Stimulated activated CD8-positive, alpha-beta memory T cell treated with anti-CD3 and anti-CD28 coated beads, Interleukin-15, amount 100 ng/mL, for 1 hour (primary cell): ENCODE results near the gene LYSMD4.

Experiments
- DNase-seq: peaks from one replicate; pipeline ENCODE4 v3.0.0-alpha.2; 2020; ENCODE audit warnings: low read depth

The LYSMD4 gene

DNA sequence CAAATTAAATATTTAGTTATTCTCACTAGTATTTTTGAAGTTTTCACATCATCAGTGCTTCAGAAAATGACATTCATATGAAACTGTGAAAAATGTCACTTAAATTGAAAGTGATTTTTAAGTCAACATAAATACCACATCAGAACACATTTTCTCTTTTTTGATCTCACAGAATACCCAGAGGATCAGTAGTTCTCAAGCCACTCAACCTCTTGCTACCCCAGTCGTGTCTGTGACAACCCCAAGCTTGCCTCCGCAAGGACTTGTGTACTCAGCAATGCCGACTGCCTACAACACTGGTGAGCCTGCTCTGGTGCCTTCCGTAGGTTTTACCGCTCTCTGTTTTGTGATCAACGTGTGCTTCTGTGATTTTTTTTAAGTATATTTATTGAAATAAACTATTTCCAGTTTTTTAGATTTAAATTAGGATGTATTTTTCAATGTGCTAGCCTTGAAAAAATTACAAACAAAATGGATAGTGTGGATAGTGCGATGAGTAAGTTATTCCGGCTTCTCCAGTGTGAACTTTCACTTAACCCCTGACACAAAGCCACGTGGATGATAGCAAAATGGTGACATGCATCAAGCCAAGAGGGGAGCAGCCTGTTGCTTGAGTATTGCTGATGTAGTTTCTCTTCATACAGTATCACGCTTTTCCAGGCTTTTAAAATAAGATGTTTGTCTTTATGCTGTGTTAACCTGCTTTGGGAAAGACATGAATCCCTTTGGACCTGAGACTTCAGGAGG lies 26.5 kb downstream of the LYSMD4 start:
- DNase-seq, result no peak

DNA sequence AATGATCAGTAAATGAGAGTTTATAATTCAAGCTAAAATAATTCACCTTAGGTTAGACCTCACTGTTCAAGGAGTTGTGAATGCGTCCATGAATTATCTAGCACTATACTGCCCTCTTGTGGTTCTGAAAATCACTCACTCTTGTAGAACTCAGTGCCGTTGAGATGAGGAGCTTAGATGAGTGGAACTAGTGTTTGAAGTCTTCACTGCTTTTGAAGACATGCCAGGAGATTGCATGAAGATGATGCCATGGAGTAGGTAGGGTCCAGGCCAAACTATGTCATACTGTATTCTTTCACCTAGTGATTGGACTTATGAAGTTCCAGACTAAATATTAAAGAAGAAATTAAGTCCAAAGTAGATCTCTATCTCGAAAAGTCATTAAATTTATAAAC lies 28.8 kb downstream of the LYSMD4 start:
- no peak for DNase-seq

DNA sequence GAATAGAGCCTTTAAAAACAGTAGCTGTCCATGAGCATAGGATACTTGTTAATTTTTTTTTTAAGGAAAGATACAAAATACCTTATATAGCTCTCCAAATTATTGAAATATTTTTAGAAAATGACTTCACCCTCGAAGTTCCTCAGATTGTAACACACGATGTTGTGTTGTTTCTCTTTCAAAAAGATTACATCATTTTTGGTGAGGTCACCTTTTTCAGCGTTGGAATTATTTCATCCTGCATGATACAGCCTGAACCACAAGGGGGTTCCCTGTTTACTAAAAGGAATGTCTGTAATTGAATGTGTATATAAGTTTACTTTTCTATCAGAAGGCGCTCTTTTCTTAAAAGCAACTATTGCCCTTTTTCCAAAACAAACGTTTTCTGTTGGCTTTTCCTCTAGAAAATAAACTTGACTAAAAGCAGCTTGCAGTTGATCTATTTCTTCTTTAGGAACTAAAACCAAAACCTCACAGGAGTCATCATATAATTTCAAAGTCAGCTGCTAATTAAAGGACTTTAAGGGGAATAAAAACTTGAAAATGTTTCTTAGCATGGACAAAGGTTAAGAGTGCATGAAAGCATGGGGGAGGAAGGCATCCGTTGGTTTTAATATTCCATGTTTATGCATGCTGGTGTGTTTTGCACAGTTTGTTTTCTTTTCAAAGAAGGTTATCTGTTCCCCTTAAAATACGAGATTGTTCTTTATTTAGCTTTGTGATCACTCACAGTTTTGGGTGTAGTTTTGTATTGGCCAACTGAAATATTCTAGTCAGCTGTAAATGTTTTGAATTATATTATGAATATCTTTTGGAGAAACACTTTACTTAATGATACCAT lies 29.4 kb downstream of the LYSMD4 start:
- no peak for DNase-seq

DNA sequence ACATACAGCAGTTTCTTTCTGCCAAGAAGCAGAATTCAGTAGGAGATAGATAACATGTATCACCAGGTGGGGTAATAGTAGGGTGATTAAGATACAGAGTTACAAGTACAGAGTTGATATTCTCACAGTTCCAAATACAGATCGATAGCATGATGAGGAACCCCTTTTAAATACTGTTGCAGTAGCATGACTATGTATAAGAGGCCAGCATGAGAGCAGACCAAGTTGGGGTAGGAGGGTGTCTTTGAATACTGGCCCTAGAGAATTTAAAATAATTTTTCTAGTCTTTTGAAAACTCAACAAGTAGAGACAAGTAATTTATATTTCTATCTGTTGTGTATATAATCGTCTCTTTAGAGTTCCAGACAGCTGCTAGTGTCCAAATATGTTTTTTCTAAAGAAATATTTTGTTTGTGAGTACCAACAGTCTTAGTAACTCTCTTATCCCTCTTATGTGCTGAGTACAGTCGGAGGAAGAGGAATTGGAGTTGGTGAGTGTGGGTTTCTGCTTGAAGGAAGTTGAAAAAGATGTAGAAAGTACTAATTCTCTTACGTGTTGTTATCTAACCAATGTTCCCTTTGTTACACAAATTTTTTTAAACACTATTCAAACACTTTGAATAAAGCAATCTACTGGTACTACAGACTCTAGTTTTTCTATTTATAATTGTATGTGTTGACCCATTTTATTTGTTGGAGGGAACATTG lies 30.2 kb downstream of the LYSMD4 start:
- DNase-seq, result no peak

DNA sequence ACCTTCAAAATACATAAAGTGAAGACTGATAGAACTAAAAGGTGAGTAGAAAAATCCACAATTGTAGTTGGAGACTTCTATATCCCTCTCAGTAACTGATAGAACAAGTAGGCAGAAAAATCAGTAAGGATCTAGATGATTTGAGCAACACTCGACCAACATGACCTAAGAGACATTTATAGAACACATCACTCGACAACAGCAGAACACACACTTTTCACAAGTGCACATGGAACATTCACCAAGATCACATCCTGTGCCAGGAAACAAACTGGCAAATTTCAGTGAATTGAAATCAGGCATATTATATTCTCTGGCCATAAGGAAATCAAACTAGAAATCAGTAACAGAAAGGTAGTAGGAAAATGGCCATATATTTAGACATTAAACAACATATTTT lies 37.1 kb downstream of the LYSMD4 start:
- DNase-seq, result no peak

DNA sequence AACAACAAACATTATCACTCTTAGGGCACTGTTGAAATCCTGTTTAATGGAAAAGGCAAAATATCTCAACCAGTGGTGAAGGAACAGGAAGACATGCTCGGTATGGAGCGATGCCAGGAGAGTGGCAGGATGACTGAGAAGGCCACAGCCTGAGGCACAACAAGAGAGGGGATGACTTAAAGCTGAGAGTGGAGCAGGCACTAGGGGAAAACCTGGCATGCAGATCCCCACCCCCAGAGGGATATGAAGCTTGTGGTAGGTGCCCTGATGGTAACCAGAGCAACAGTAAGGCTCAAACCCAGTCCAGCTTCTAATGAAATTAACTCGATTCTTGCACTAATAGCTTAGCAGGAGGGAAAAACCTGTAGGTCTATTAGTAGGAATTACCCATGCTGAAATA lies 40.4 kb downstream of the LYSMD4 start:
- no peak for DNase-seq

DNA sequence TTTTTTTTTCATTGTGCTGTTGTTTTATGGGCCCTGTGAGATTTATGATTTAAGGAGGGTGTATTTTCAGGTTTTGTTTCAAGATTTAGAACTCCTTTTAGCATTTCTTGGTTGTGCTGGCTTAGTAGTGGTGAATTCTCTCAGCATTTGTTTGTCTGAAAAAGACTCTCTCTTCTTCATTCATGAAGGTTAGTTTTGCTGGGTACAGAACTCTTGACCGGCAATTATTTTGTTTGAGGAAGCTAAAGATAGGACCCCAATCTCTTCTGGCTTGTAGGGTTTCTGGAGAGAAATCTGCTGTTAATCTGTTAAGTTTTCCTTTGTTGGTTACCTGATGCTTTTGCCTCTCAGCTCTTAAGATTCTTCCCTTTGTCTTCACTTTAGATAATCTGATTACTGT lies 46.9 kb downstream of the LYSMD4 start:
- DNase-seq, result no peak

DNA sequence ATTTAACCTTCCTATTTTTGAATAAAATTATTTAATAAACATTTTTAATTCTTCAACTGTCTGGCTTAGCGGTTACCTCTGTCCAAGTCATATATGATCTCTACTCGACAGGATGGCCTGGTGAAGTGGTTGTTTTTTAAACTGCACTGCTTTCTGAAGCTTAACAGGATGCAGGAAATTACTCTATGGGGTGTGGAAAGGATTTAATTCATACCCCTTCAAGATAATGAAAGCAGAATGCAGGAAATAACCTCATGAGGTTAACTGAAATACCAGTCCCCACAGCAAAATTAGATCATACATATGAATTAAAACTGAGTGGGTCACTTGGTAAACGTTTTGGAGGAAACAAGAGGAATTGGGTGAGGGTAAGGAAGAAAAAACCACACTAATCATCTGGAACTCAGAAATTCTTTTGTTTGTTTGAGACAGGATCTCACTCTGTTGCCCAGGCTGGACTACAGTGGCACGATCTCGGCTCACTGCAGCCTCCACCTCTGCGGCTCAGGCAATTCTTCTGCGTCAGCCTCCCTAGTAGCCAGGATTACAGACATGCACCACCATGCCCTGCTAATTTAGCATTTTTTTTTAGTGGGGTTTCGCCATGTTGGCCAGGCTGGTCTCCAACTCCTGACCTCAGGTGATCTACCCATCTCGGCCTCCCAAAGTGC lies 50.1 kb downstream of the LYSMD4 start:
- no peak for DNase-seq

DNA sequence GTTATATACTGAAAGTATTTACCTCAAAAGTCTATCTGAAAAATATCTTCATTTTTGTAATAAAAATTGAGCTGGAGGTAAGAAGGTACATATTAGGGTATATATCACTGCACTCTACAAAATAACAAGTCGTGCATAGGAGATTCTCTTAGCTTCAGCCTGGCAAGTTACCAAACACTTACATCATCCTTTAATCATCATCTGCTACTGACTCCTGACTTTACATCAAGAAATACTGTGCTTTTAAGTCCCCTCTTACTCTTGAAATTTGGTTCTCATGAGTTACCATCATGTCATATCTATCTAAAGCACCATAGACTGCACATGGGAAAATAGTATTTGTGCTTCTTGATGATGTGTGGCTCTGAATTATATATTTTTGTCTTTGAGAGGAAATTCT lies 50.8 kb downstream of the LYSMD4 start:
- DNase-seq, result no peak

DNA sequence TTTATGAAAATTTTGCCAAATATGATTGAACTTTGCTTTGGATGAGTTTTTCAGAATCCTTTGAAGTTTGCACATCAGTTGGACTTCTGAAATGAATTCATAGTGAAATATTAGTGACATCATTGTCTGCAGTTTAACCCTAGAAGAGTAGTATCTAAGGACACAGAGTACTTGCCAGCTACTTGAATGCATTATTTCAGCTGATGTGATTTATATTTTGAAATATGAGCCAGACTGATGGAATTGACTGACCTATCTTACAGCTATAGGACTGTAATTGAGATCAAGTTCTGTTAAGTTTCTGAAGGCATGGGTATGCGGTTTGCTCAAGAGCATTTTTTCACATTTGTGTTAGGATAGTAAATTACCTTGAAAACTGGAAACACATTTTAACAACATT lies 51.2 kb downstream of the LYSMD4 start:
- no peak for DNase-seq

DNA sequence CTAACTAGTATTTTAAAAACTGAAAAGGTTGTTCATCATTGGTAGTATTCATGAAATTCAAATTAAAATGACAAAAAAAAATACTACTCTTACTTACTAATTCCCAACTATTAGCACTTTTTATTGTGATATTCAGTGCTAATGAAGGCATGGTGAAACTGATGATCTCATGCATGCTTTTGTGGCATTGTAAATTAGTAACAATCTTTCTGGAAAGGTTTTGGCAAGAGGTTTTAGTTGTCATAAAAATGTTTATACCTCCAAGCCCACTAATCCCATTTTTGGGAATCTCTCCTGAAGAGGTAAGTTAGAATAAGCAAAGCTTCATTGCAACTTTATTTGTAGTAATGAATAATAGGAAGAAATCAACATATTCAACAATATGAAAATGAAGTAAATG lies 53.0 kb downstream of the LYSMD4 start:
- DNase-seq, result no peak

DNA sequence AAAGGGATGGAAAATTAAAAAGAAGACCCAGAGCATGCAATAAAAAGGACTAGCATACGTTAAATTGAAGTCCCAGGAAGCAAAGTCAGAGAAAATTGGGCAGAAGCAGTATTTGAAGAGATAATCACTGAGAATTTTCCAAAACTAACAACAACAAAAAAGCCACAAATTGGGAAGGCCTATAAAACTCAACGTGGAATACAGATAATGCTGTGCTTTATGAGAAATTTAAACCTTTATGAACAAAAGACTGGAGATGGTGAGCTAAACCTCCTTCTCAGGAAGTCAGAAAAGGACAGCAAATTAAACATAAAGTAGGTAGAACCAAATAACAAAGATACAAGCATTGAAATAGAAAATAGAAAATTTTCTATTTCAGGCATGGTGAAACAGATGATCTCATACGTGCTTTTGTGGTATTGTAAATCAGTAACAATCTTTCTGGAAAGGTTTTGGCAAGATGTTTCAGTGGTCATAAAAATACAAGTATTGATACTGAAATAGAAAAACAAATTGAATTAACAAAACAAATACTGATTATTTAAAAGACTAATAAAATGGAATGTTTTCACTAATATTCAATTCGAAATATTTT lies 55.6 kb downstream of the LYSMD4 start:
- no peak for DNase-seq
